Peyer's patch (tissue), 4 donors: ENCODE data around the gene POU2F3. TPM values are rescaled to one million over a fixed set of nuclear protein-coding genes. Genes with fewer than 3 reads are reported as not detected.

ENCODE experiments used
- DNase-seq, 3 donors: peaks; one replicate each; pipeline ENCODE4 v3.0.0-alpha.2; 2017 to 2019
- H3K27ac ChIP-seq, 4 donors: fragments of 200-600 bp; sonication (generic); one replicate each; pipeline ENCODE4 v1.5.1; 2016 to 2019
- H3K27me3 ChIP-seq, 2 donors: fragments of 200-600 bp; sonication (generic); one replicate each; pipeline ENCODE4 v1.5.1; 2019
- H3K36me3 ChIP-seq, 3 donors: fragments of 200-600 bp; sonication (generic); one replicate each; pipeline ENCODE4 v1.5.1; 2016 to 2019
- H3K4me1 ChIP-seq, 4 donors: fragments of 200-600 bp; sonication (generic); one replicate each; pipeline ENCODE4 v1.5.1; 2016 to 2019
- H3K4me3 ChIP-seq, 4 donors: fragments of 200-600 bp; sonication (generic); 1 replicate in 3 of 4; 2 replicates in 1 of 4; pipeline ENCODE4 v1.5.1; 2016 to 2019; ENCODE audit warnings: mild to moderate bottlenecking in 1 of 4
- H3K9me3 ChIP-seq, 4 donors: fragments of 200-600 bp; sonication (generic); one replicate each; pipeline ENCODE4 v1.5.1; 2016 to 2019; ENCODE audit warnings: mild to moderate bottlenecking in 1 of 4
- CTCF ChIP-seq, 6 experiments: fragments of 450-650 bp in 4 of 6; fragments of 200-600 bp in 2 of 6; sonication (generic) in 1 of 6; IDR thresholded peaks; one replicate each; pipeline ENCODE4 v1.5.1; 2017 to 2019; ENCODE audit warnings: antibody characterized with exemption in 6 of 6, mild to moderate bottlenecking in 3 of 6, moderate library complexity in 1 of 6
- POLR2A ChIP-seq, 2 donors: fragments of 450-650 bp; IDR thresholded peaks; one replicate each; pipeline ENCODE4 v1.5.1; 2017; ENCODE audit warnings: antibody characterized with exemption in 2 of 2, mild to moderate bottlenecking in 2 of 2, moderate library complexity in 2 of 2
- total RNA-seq, 4 donors: library from RNA; depleted of rRNA; stranded (reverse); fragments of >200 nt; gene quantifications; one replicate each; pipeline ENCODE4 v1.1.0, GENCODE V29; 2016

The POU2F3 gene
- total RNA-seq, 4 donors from 2014 or later: 2.2 to 3.3 (median 2.8) TPM; not detected in 1

GRCh38 chr11:120236169-120237107 lies 3.5 kb upstream of the POU2F3 start:
- DNase-seq: no peak
- TF ChIP-seq CTCF (IDR thresholded peaks at IDR 0.05) (no peak), POLR2A (IDR thresholded peaks at IDR 0.05) (no peak)
- Histone ChIP-seq H3K36me3 (no peaks in the 10 kb centered on the region), H3K9me3 (no peaks in the 10 kb centered on the region), H3K27ac (no peak overlapping the region), H3K27me3 (peaks cover 0 to 9% of the 10 kb centered on the region in 2 donors), H3K4me3 (no peak overlapping the region), H3K4me1 (peaks cover 0 to 11% (median 2%) of the 10 kb centered on the region in 4 donors)

- H3K4me3 ChIP-seq: no peak overlapping the region
- H3K9me3 ChIP-seq: no peaks in the 10 kb centered on the region
- H3K27me3 ChIP-seq: peaks cover 0 to 9% of the 10 kb centered on the region in 2 donors
- no peaks in the 10 kb centered on the region for H3K36me3 ChIP-seq
- DNase-seq: no peak
- H3K27ac ChIP-seq: no peak overlapping the region
- H3K4me1 ChIP-seq: peaks cover 0 to 11% (median 2%) of the 10 kb centered on the region in 4 donors
- TF ChIP-seq POLR2A (IDR thresholded peaks at IDR 0.05) (no peak), CTCF (IDR thresholded peaks at IDR 0.05) (no peak)
Measured at GRCh38 chr11:120238968-120239620, 846 bp upstream of the POU2F3 start.

- Histone ChIP-seq H3K36me3 (no peaks in the 10 kb centered on the region), H3K4me1 (peaks cover 0 to 11% (median 2%) of the 10 kb centered on the region in 4 donors), H3K4me3 (no peak overlapping the region), H3K27me3 (peaks cover 0 to 9% of the 10 kb centered on the region in 2 donors), H3K9me3 (no peaks in the 10 kb centered on the region), H3K27ac (no peak overlapping the region)
- no peak for DNase-seq
- TF ChIP-seq CTCF (IDR thresholded peaks at IDR 0.05) (no peak), POLR2A (IDR thresholded peaks at IDR 0.05) (no peak)
Measured at GRCh38 chr11:120240866-120241265, 926 bp downstream of the POU2F3 start.

- TF ChIP-seq CTCF (IDR thresholded peaks at IDR 0.05): no peak
- no peak for TF ChIP-seq POLR2A (IDR thresholded peaks at IDR 0.05)
- Histone ChIP-seq H3K4me3 (no peak overlapping the region), H3K27ac (no peak overlapping the region), H3K4me1 (peaks cover 0 to 11% (median 2%) of the 10 kb centered on the region in 4 donors), H3K36me3 (no peaks in the 10 kb centered on the region), H3K27me3 (peaks cover 0 to 9% of the 10 kb centered on the region in 2 donors), H3K9me3 (no peaks in the 10 kb centered on the region)
- DNase-seq: no peak
Measured at GRCh38 chr11:120241277-120241676, 1.3 kb downstream of the POU2F3 start.

GRCh38 chr11:120243221-120243620 lies 3.3 kb downstream of the POU2F3 start:
- no peaks in the 10 kb centered on the region for H3K9me3 ChIP-seq
- H3K36me3 ChIP-seq: no peaks in the 10 kb centered on the region
- H3K27me3 ChIP-seq: peaks cover 0 to 9% of the 10 kb centered on the region in 2 donors
- H3K4me3 ChIP-seq: no peak overlapping the region
- H3K27ac ChIP-seq: no peak overlapping the region
- TF ChIP-seq CTCF (IDR thresholded peaks at IDR 0.05): no peak
- TF ChIP-seq POLR2A (IDR thresholded peaks at IDR 0.05): no peak
- no peak for DNase-seq
- H3K4me1 ChIP-seq: peaks cover 0 to 11% (median 2%) of the 10 kb centered on the region in 4 donors
